AG09319 (cell line): ENCODE measurements around the gene DCAF5.
"Not testable (repeated sequence)": the region's sequence is repeated elsewhere in the genome, so short reads cannot be mapped to it uniquely, and the experiment has no call there.

ENCODE experiments used
- DNase-seq: peaks from one replicate; pipeline ENCODE4 v3.0.0-alpha.2; 2010; ENCODE audit warnings: low read depth; ENCODE audit errors: extremely low read depth
- TF ChIP-seq, protein P1 (sequence below): IDR thresholded peaks from 2 replicates; pipeline ENCODE4 v1.5.1; 2011; ENCODE audit warnings: low read depth, mild to moderate bottlenecking, inconsistent platforms, low read length, moderate library complexity

Gene DCAF5

GRCh38 chr14:69066396-69067171 is 86.3 kb downstream of the DCAF5 start:
- DNase-seq = no peak
- TF ChIP-seq, protein P1, sequence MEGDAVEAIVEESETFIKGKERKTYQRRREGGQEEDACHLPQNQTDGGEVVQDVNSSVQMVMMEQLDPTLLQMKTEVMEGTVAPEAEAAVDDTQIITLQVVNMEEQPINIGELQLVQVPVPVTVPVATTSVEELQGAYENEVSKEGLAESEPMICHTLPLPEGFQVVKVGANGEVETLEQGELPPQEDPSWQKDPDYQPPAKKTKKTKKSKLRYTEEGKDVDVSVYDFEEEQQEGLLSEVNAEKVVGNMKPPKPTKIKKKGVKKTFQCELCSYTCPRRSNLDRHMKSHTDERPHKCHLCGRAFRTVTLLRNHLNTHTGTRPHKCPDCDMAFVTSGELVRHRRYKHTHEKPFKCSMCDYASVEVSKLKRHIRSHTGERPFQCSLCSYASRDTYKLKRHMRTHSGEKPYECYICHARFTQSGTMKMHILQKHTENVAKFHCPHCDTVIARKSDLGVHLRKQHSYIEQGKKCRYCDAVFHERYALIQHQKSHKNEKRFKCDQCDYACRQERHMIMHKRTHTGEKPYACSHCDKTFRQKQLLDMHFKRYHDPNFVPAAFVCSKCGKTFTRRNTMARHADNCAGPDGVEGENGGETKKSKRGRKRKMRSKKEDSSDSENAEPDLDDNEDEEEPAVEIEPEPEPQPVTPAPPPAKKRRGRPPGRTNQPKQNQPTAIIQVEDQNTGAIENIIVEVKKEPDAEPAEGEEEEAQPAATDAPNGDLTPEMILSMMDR = no peak

- DNase-seq = not testable (repeated sequence)
Measured at GRCh38 chr14:69065934-69066333, 87.0 kb downstream of the DCAF5 start.

DNA sequence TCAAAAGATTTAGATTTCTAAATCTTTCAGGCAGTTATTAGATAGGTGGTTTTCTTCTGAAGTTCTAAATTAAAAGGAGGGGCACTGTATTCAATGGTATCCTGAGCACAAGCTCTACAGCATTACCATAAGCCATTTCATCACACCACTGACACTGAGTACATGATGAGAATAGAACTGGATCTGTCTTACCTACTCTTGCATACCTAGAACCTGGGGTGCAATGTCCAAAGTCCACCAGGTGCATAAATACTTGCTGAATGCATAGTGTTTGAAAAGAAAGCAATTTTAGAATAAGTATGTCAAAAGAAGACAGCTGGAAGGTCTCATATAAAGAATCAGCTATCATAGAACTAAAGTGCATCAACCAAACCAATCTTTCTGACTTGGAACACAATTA is 88.3 kb downstream of the DCAF5 start:
- DNase-seq = no peak
- TF ChIP-seq, protein P1 = no peak

DNA sequence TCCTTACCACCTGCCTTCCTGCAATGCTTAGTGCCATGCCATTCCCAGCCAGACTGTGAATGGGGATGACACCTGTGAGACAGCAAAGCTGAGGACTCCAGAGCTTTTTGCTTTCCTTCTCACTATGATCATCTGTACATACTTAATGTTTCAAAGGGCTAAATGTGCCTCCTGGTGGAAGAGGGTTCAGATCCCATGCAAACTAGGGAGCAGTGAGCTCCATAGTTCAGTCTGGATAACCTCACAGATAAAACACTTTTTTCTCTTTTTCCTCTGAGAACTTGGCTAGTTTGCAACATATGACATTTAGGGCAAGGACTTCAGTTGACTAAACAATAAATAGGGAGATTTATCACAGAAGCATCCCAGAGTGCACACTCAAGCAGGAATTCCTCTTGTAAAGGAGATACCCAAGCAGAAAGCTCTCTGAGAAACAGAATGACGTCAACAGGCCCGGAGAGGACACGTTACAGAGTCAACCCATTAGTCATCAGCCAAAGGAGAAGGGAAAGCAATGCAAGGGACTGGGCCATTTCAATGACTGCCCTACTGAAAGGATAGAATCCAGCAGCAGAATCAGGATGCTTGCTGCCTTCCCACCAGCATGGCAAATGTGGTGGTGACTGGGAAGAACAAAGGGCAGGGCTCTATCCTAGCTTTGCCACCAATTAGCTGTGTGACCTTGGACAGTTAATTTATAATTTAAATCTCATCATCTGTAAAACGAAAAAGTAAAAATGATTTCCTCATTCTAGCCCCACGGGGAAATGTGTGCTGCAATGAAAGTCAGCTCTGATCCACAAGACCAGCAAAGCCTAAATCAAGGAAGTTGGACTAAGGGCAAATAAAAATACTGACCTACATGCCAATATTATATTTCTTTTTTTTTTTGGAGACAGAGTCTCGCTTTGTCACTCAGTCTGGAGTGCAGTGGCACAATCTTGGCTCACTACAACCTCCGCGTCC is 93.0 kb downstream of the DCAF5 start:
- TF ChIP-seq, protein P1 = no peak; the same call in 1 of the 2 replicates

GRCh38 chr14:69055999-69056788 is 96.7 kb downstream of the DCAF5 start:
- TF ChIP-seq, protein P1 = no peak; the same call in 1 of the 2 replicates
- no peak for DNase-seq

More for the DNA sequence above, 93.0 kb downstream of the DCAF5 start:
- DNase-seq = no peak

DNA sequence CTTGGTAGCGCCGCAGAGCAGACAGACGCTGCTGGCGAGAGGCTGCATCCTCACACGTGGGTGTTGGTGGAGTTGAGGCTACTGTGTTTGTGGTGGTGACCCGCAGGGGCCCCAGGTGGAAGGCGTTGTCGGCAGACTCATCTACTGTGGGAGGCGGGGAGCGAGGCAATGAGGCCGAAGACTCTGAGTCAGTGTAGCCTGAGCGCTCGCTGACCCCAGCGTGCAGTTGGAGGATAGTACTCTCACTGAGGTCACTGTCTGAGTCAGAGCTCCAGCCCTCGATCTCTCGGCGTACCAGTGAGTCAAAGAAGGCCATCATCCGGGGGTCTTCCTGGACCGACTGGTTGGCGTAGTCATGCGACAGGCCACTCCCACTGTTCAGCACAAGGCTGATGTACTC is 97.8 kb downstream of the DCAF5 start:
- DNase-seq = no peak
- TF ChIP-seq, protein P1 = no peak

DNA sequence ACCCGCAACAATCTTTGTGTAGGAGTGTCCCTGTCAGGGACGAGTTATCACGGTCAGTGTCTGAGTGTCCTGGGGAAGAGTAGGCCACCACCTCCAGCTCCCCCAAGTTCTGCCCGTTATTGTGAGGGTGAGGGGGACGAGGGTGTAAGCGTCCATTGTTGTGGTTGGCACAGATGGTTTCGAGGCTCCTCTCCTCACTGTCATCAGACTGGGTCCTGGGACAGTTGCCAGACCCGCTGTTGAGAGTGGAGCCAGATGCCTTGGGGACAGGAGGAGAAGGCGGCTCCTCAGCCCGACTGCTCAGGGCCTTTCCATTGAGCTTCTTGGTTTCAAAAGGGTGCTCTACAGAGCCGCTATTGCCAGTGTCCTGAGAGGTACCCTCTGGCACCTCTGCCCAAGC is 98.9 kb downstream of the DCAF5 start:
- TF ChIP-seq, protein P1 = no peak
- no peak for DNase-seq
